Measurements from ENCODE around the gene NFKBIL1.

Gene NFKBIL1

GRCh38 chr6:31579119-31579505 is 31.7 kb downstream of the NFKBIL1 start:
- intact Hi-C loops (cut with DNase I; ENCODE audit: low total_unique reads): no loop called here
- H3K4me3 ChIP-seq: no peak overlapping the region
- H3K4me1 ChIP-seq: peaks cover 0 to 16% (median 11%) of the 10 kb centered on the region in 4 donors
- no peak for TF ChIP-seq CTCF (IDR thresholded peaks at IDR 0.05)
- H3K27ac ChIP-seq: no peak overlapping the region
- no peak for DNase-seq
- peaks cover 0 to 6% of the 10 kb centered on the region in 2 donors for H3K27me3 ChIP-seq
- no peaks in the 10 kb centered on the region for H3K36me3 ChIP-seq
- H3K9me3 ChIP-seq: no peaks in the 10 kb centered on the region

- TF ChIP-seq CTCF (IDR thresholded peaks at IDR 0.05): no peak
- intact Hi-C loops (cut with DNase I; ENCODE audit: low total_unique reads): no loop called here
- no peaks in the 10 kb centered on the region for H3K9me3 ChIP-seq
- DNase-seq: no peak
- H3K36me3 ChIP-seq: no peaks in the 10 kb centered on the region
- H3K4me1 ChIP-seq: peaks cover 0 to 16% (median 11%) of the 10 kb centered on the region in 4 donors
- H3K4me3 ChIP-seq: no peak overlapping the region
- peaks cover 0 to 4% of the 10 kb centered on the region in 2 donors for H3K27me3 ChIP-seq
- H3K27ac ChIP-seq: no peak overlapping the region
These were observed 32.4 kb downstream of the NFKBIL1 start for GRCh38 chr6:31579546-31580437.

- no peaks in the 10 kb centered on the region for H3K27me3 ChIP-seq
- DNase-seq: no peak
- no peaks in the 10 kb centered on the region for H3K9me3 ChIP-seq
- intact Hi-C loops (cut with DNase I; ENCODE audit: low total_unique reads): no loop called here
- no peaks in the 10 kb centered on the region for H3K36me3 ChIP-seq
- peak overlapping the region; percentile 56 to 76 for H3K27ac ChIP-seq
- no peak for TF ChIP-seq CTCF (IDR thresholded peaks at IDR 0.05)
- peaks cover 0 to 16% (median 11%) of the 10 kb centered on the region in 4 donors for H3K4me1 ChIP-seq
- H3K4me3 ChIP-seq: peak overlapping the region; percentile 61 to 66
These were observed 33.0 kb downstream of the NFKBIL1 start for GRCh38 chr6:31580438-31580740.

- H3K4me3 ChIP-seq: peak overlapping the region; percentile 61 to 66
- peaks cover 0 to 16% (median 11%) of the 10 kb centered on the region in 4 donors for H3K4me1 ChIP-seq
- intact Hi-C loops (cut with DNase I; ENCODE audit: low total_unique reads): no loop called here
- peak; percentile 96 to 98 for TF ChIP-seq CTCF (IDR thresholded peaks at IDR 0.05)
- H3K36me3 ChIP-seq: no peaks in the 10 kb centered on the region
- no peaks in the 10 kb centered on the region for H3K9me3 ChIP-seq
- no peaks in the 10 kb centered on the region for H3K27me3 ChIP-seq
- H3K27ac ChIP-seq: peak overlapping the region; percentile 56 to 76
- peak; percentile 84 to 89 for DNase-seq
These were observed 33.5 kb downstream of the NFKBIL1 start for GRCh38 chr6:31580807-31581433.

- intact Hi-C loops (cut with DNase I; ENCODE audit: low total_unique reads): no loop called here
- Histone ChIP-seq H3K27me3 (peaks cover 0 to 4% of the 10 kb centered on the region in 2 donors), H3K36me3 (no peaks in the 10 kb centered on the region), H3K9me3 (no peaks in the 10 kb centered on the region), H3K4me3 (peak overlapping the region; percentile 61 to 66), H3K27ac (peak overlapping the region; percentile 56 to 76), H3K4me1 (peaks cover 0 to 16% (median 11%) of the 10 kb centered on the region in 4 donors)
- no peak for TF ChIP-seq CTCF (IDR thresholded peaks at IDR 0.05)
- no peak for DNase-seq
These were observed 34.2 kb downstream of the NFKBIL1 start for GRCh38 chr6:31581434-31582229.

All from tibial artery (tissue), 4 donors.